T-helper 2 cell treated with Interferon-gamma antibody and Interleukin-4, amounts not matched to agents 100 ng/mL and 5 ng/mL, for 36 hours (primary cell): ENCODE measurements around the gene AKT1S1. TPM values are rescaled to one million over a fixed set of nuclear protein-coding genes. Genes with fewer than 3 reads are reported as not detected.

Source experiments
- intact Hi-C: fragments of 100-400 bp; cut with micrococcal nuclease; formaldehyde crosslinking; loops from one replicate; pipeline ENCODE4 v1.15.1; 2023
- total RNA-seq: library from RNA; stranded (reverse); gene quantifications from 2 replicates; pipeline ENCODE4 v1.2.3, GENCODE V29; 2022

The AKT1S1 gene
- total RNA-seq, 1 donor from 2014 or later, result 18.4 TPM

DNA sequence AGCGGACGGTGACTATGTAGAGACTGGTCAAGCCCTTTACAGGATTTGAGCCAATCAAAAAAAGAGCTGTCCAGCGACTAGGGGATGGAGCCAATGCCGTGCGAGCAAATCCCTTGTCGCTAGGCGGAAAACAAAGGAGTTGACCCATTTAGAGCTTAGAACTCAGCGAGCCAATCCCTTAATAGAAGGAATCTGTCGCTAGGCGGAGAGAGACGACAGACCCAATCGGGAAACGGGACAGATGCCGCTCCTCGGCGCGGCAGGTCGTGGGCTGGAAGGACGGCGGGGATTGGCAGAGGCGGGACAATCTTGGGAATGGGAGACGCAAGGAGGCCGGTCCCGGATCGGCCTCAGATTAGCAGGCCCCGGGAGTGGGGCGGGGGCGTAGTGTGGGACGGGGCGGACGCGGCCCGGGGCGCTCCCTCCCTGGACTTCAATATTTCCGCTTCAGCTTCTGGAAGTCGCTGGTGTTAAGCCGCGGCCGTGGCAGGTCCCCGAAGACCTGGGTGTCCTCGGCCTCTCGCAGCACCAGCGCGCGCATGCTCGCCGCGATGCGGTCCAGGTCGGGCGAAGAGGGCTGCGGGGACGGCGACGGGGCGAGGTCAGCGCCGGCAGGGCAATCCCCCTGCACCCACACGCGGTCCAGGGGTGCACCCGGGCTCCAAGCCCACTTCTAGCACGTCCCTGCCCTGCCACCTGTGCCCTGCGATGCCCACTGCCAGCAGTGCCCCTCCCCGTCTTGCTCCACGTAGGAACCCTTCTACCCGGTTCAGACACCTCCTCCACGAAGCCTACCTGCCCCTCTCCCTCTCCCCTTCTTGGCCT, 7.5 kb downstream of the AKT1S1 start:
- intact Hi-C loops, result loop anchor here (1.0 kb wide), 1 partner anchor 8 kb away; the partner anchor contains the start of genes AKT1S1 and TBC1D17

DNA sequence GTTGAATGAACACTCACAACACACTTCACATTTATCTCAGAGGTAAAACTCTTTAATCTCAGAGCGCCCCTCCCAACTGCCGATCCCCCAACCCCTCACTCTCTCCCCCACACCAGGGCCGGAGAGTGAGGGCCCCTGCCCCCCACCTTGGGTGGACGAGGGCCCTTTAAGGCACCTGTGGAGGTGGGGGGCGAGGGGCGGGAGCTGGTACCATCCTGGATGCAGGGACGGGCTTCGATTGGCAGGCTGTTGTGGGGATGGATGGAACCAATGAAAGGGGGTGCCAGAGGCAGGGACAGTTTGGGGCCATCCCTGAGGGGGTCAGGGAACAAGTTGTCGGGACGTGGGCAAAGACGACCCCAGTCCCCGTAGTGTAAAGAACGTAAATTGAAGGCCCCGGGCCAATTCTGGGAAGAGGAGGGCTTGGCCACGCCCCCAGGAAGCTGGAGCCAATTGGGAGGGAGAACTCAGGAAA, 8.1 kb downstream of the AKT1S1 start:
- intact Hi-C loops, result loop anchor here (1.0 kb wide), 1 partner anchor 8 kb away; the partner anchor contains the start of genes AKT1S1 and TBC1D17

DNA sequence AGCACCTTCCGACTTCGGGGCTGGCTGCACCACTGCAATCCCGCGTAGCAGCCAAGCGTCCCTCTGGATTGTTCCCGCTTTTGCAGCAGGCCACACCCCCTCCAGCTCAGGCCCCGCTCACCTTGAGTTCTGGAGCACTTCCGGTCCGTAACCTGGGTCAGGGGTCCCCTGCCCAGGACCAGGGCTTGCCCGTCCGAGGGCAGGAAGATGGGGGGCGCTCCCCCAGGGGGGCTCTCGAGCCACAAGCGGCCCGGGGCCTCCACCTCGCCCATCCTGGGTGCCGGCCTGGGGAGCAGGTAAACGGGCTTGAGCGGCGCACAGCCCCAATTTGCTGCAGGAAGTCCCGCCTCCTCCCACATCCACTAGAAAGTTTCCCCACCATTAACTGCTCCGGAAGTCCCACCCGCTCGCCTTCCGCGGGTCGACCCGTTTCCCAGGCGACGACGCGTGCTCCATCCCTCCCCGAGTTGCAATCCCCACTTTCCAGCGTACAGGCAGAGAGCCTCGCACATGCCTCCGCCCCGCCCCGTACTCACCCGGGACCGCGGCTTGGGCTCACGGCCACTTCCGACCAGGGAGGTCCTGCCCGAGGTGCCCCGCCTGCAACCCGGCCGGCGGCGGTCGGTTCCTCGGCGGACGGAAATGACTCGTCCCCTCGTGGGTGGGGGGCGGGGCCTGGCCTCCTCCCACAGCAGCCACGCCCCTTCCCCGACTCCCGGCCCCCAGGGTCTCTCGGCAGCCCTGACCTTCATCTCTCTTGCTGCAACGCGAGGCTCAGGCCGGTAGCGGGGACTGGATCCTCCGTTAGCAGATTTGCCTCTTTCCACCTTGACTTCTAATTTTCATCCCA, 10.0 kb downstream of the AKT1S1 start, which contains the start of gene PNKP:
PNKP (minus strand) TSS at position 644 of the 850 bp plus-strand sequence; CDS start at position 272, 372 bp downstream.
- intact Hi-C loops, result loop anchor here (1.0 to 2.0 kb wide), 3 partner anchors 17 to 101 kb away; partner anchors contain the start of gene MED25

DNA sequence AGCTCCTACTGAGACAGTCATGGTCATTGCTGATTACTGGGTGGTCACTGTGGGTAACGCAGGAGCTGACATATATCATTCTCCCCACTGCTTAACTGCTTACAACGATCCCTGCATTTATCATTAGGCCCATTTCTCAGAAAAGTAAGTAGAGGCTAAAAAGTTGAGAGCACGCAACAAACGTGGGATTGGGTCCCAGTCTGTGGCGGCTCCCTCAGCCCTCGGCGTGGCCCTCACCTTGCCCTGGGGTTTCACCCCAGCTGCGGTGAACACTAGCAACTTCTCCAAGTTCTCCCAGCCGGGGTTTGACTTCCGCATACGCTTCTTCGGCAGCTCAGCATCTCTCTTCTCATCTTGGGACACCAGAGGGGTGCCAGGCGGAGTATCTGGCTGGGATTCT, 12.3 kb downstream of the AKT1S1 start:
- intact Hi-C loops, result no loop called here

DNA sequence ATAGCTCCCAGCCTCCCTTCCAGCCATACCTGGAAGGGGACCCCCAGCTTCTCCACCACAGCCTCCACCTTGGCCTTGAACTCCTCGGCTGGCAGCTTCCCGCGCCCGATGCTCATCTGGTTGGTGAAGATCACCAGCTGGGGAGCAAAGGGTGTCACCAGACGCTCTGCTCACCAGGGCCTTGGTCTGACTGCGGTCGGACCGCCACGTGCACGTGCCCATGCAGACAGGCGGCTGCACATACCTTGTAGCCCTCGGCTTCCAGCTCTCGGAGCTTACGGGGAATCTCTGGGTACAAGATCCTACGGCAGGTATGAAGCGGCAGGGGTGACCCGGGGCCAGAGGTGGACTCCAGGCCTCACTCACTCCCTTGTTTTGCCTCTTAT, 13.2 kb downstream of the AKT1S1 start:
- intact Hi-C loops, result no loop called here

DNA sequence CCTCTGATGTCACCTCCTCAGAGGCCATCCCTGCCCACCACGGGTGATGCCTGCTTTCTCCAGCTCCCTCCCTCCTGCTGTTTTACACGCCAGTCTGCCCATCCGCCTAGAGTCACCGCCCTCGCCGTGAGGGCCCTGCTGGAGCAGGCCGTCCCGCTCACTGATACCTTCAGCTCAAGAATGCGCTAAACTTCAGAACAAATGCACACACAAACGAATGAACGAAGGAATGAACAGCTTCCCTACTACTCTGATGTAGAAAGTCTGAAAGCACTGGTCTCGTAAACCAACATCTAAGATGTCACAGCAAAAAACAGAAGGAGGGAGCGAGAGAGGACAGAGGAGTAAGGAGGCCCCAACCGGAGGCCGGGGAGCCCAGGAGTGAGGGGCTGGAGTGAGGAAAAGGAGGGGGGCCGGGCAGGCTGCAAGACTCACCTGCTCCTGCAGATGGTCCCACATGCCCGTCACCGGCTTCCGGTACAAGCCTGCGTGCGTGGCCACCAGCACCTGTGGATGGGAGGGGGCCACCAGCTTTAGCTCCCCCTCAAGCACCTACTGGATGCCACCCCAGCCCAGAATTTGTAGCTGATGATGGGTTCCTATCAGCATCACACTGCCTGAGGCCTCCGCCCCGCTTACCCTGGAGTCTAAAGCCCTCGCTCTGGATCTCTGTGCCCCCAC, 13.8 kb downstream of the AKT1S1 start:
- intact Hi-C loops, result no loop called here

DNA sequence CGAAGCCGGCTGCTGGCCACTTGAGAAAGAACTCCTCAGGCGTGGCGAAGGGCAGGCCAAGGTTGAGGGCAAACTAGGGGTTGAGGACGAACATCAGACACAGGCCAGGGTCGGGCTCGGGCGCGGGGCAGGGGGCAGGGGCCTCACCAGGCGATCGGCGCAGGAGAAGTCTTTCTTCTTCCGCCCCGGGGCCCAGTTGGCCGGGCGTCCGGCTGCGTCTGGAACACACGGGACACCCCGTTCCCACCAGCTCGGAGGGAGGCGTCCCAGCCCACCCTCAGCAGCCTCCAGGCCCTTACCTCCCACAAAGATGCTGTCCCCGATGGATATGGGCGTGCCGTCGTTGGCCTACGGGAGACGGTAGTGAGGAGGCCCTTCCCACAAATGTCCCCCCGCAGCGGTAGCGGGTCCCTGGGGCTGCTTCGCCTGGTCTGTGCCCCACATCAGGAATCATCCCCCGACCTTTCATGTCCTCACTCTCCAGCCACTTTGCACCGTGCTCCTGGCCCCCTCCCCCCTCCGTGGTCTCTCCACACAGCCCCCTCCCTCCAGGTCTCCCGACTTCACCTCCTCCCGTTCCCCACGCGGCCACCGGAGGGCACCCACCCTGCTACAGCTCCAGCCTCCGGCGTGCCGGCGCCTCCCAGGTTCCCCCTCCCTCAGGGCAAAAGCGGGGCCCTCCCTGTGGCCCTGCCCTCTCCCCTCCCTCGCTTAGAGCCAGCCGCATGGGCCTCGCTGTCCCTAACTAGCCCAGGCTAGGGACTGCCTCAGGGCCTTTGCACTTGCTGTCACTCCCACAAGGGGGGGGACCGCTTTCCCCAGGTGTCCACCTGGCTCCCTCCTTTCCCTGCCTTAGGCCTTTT, 14.5 kb downstream of the AKT1S1 start:
- intact Hi-C loops, result no loop called here

DNA sequence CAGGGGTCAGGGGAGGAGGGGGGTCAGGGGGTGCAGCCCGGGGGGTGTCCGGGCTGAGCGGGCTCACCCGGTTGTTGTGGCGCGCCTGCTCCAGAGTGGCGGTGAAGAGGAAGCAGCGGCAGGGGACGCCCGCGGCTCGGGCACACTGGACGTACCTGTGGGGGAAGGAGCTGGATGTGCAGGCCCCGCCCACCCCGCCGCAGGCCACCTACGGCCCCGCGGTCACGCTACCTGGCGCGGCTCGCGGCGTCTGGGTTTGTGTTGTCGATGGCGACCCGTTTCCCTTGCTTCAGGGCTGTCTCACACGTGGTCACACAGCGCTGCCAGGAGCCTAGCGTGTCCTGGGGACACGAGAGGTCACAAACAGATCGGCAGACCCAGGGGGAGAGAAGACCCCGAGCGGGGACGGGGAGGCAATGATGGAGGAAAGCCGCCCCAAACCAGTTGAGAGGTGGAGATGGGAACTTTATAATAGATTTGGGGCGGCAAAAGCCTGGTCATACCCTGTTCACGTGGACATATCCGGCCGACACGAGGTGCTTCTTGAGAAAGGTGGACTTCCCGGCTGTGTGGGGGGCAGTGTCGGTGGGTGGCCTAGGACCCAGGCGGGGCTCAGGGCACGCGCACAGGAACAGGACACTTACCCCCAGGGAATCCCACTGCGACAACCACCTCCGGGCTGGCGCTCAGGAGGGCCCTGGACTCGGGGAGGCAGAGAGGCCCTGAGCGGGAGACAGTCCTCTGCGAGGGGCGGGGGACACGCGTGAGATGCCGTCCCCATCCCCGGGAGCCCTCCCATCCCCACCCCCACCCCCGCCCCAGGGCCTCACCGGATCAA, 15.4 kb downstream of the AKT1S1 start:
- intact Hi-C loops, result no loop called here

DNA sequence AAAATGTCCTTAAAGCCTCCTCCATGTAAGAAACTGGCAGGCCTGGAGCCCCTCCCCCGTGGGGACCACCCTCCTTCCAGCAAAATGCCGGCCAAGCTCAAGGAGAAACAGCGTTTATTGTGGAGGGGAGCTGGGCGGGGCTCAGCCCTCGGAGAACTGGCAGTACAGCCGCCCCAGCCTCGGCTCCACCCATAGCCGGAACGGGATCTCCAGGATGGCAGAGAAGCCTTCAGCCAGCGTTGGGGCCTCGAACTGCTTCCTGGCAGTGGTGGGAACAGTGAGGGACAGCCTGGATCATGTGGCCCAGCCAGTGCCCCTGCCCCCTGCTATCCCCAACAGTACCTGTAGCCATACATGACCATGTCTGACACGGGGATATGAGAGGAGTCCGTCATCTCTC, 16.0 kb downstream of the AKT1S1 start:
- intact Hi-C loops, result no loop called here

DNA sequence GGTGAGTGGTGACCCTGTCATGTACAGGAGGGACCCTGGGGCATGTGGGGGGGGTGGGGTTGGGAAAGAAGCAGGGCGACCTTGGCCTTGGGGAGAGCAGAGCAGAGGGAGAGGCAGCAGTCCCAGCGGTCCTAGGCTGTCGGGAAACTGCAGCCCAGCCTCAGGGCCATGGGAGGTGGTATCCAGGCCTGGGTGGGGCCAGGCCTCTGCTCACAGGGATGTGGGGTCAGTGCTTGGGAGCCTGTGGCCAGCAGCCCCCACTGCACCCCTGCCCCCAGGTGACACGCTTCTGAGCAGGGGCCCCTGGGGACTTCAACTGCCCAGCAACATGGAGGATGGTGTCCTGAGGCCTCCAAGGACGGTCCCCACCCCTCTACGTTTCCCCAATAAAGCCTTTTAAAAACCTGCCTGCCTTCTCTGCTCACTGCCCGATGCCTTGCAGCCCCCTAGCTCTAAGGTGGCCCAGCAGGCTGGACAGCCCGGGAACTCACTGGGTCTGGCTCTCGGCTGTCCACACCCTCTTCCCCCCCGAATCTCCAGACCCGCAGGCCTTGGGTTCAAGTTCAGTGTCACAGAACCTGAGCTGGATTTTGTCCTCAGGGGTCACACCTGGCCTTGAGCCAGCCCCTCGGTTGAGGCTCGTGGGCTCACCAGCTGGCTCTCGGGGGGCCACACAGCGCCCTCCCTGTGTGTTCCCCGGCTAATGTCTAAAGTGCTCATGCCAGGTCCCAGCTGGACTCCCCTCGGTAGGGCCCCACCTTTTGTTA, 16.6 kb downstream of the AKT1S1 start:
- intact Hi-C loops, result no loop called here

DNA sequence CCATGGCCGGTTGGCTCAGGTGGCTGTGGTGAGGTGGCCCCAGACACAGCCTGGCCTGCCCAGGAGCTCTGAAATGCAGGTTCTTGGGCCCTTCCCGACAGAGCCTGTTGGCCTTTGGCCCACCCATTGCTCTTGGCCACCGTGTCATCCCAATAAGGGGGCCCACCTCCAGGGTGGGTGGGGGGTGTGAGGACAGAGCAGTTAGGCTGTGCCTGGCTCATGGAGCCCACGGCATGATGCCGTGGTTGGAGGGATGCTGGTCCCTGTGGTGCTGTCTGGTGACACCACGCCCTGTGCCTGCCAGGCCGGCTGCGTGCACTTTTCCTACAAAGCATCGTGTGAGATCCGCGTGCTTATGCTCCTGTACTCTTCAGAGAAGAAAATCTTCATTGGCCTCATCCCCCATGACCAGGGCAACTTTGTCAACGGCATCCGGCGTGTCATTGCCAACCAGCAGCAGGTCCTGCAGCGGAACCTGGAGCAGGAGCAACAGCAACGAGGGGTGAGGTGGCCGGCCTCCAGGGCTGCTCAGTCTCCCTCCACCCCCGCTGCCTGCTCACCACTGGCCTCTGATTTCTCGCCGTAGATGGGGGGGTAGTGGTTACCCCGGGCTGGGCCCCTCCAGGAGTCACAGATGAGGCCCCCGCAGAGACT, 17.3 kb downstream of the AKT1S1 start:
- intact Hi-C loops, result no loop called here

DNA sequence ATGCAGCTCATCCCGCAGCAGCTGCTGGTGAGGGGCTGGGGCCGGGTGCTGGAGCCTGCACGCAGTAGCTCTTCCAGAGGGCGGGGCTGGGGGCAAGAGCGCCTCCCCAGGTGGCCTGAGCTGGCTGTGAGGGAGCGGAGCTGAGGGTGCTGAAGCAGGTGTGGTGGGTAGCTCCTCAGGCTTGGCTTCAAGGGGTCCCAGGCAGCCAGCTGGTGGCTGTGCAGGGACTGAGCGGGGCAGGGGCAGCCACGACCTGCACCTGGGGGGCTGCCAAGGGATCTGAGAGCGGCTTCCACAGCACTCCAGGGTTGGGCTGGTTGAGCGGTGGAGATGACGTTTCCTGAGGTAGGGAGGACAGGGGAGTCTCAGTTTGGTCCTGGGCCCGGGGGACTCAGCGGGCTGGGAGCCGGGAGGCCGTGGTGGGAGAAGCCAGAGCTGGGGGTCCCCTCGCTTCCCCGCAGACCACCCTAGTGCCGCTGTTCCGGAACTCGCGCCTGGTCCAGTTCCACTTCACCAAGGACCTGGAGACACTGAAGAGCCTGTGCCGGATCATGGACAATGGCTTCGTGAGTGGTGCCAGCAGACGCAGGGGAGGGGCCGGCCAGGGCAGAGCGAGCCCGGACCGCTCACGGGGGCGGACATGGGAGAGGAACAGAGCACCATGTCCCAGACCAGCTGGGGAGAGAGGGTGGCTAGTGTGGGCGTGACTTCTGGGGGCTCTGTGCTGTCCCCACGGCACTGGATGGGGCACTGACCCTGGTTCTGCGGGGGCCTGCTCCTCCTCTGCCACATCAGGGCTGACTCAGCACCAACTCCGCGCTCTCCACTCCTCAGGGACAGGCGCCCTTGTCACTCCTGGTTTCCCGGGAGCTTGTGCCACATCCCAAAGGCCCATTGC, 18.8 kb downstream of the AKT1S1 start:
- intact Hi-C loops, result no loop called here

DNA sequence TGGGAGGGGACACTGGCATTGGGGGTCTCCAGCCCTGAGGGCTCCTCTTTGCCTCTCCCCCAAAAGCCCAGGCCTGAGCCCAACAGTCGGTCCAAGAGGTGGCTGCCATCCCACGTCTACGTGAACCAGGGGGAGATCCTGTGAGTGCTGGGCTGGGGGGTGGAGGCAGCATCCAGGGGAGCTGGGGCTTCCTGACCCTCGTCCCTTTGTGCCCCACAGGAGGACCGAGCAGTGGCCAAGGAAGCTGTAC, 19.4 kb downstream of the AKT1S1 start:
- intact Hi-C loops, result no loop called here

DNA sequence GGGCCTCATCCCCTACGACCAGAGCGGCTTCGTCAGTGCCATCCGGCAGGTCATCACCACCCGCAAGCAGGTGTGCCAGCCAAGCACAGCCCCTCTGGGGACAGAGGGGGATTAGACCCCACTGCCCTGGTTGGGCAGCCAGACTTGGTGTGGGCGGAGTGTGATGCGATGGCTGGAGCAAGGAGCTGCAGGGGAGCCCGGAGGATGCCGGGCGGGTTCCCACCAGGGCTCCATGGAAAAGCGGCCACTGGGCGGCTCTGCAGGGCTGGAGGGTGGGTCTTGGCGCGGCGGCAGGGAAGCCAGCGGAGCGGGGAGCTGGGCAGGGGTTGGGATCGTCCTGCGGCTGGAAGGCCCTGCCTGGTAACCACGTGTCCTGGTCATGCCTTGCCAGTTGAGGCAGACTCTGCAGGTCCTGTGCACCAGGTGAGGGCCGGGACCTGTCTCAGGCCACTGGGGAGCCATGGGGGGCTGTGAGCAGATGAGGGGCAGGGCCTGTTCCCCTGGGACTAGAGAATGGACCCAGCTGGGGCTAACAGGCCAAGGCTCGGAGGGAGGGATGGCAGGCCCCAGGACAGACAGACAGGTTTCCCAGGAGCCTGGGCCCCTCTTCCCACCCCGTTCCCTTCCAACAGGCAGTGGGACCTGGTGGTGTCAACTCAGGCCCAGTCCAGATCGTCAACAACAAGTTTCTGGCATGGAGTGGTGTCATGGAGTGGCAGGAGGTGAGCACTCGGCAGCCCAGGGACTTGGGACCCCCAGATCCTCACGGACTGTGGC, 19.9 kb downstream of the AKT1S1 start:
- intact Hi-C loops, result no loop called here

DNA sequence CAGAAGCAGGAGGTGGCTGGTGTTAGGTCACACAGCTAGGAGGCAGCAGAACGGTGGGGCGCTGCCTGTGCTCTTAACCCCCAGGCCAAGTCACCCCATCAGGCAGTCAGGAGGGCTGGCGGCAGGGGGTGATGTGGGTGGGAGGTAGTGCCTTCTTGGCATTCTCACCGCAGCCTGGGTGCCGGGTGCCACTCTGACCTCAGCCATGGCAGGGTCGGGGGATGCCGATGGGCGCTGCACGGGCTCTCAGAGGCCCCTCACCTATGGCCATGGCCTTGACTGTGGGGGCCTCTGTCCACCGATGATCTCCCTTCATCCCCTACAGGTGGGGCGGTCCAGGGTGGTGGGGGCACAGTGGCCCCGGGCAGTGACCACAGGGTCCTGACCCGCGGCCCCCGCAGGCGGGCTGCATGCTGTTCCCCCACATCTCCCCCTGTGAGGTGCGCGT, 20.6 kb downstream of the AKT1S1 start:
- intact Hi-C loops, result no loop called here

DNA sequence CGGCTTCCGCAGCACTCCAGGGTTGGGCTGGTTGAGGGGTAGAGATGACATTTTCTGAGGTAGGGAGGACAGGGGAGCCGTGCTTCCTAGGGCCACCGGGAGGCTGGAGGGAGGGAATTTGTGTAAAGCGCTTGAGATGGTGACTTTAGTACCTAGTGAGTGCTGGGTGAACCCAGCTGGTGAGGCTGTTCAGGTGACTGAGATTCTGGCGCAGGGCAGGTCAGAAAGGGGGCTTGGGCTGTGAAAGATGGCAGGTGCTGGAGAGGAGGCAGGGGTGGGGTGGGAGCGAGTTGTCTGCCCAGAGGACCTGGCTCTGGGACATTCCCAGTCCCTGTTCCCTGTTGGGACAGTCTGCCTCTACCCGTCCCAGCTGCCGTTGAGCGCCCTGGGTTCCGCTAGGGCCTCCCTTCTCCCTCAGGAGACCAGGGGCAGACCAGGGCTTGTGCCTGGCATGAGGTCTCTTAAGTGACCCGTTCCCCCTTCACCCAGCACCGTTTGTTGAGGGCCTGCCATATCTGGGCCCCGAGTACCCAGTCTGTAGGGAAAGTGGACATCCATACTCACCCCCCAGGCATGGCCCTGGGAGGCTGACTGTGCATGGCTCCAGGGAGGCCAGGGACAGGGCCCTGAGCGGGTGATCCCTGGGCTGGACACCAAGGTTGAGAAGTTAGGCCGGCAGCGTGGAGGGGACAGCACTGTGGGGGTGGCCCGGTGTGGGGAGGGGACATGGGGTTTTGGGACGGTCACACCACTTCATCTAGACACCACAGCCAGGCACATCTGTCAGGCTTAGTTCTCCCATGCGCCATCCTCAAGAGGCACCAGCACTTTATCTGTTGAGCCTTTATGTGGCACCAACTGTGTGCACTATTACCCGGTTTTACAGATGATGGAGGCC, 21.2 kb downstream of the AKT1S1 start:
- intact Hi-C loops, result no loop called here
